H9 (cell line): ENCODE results near the gene IER2. TPM values are rescaled to one million over a fixed set of nuclear protein-coding genes. Genes with fewer than 3 reads are reported as not detected.

Experiments used
- DNase-seq: peaks from one replicate; pipeline ENCODE4 v3.0.0-alpha.2; 2017
- H2AFZ ChIP-seq: one replicate; pipeline ENCODE4 v1.6.1; 2013; ENCODE audit warnings: mild to moderate bottlenecking, low read length, control low read depth, moderate library complexity
- H2AK5ac ChIP-seq: 2 replicates; pipeline ENCODE4 v1.6.1; 2013; ENCODE audit warnings: low read length, control low read depth, mixed read lengths; ENCODE audit not compliant: insufficient read length
- H2BK120ac ChIP-seq: one replicate; pipeline ENCODE4 v1.6.1; 2013; ENCODE audit warnings: low read depth, mild to moderate bottlenecking, low read length, control low read depth, inconsistent platforms; ENCODE audit not compliant: poor library complexity, severe bottlenecking
- H2BK12ac ChIP-seq: 2 replicates; pipeline ENCODE4 v1.6.1; 2013; ENCODE audit warnings: low read length, control low read depth, mixed read lengths, low read depth; ENCODE audit not compliant: insufficient read length
- H2BK15ac ChIP-seq: 2 replicates; pipeline ENCODE4 v1.6.1; 2013; ENCODE audit warnings: low read depth, low read length, control low read depth
- H2BK20ac ChIP-seq: one replicate; pipeline ENCODE4 v1.6.1; 2013; ENCODE audit warnings: low read depth, mild to moderate bottlenecking, low read length, control low read depth, inconsistent platforms; ENCODE audit not compliant: poor library complexity, severe bottlenecking
- H2BK5ac ChIP-seq: 2 replicates; pipeline ENCODE4 v1.6.1; 2013; ENCODE audit warnings: low read length, control low read depth, mixed read lengths; ENCODE audit not compliant: insufficient read length
- H3K14ac ChIP-seq: 2 replicates; pipeline ENCODE4 v1.6.1; 2013; ENCODE audit warnings: low read length, control low read depth; ENCODE audit not compliant: insufficient read depth
- H3K18ac ChIP-seq: 2 replicates; pipeline ENCODE4 v1.6.1; 2013; ENCODE audit warnings: low read depth, mild to moderate bottlenecking, mixed read lengths, low read length, control low read depth; ENCODE audit not compliant: insufficient read length
- H3K23ac ChIP-seq: 2 replicates; pipeline ENCODE4 v1.6.1; 2013; ENCODE audit warnings: low read length, control low read depth, mixed read lengths, low read depth; ENCODE audit not compliant: insufficient read length
- H3K23me2 ChIP-seq: 2 replicates; pipeline ENCODE4 v1.6.1; 2013; ENCODE audit warnings: low read depth, mild to moderate bottlenecking, mixed read lengths, low read length, control low read depth; ENCODE audit not compliant: insufficient read length, poor library complexity, severe bottlenecking
- H3K27ac ChIP-seq: 2 replicates; pipeline ENCODE4 v1.5.1; 2013; ENCODE audit warnings: low read length, control low read depth, mixed read lengths, low read depth; ENCODE audit not compliant: insufficient read length
- H3K27me3 ChIP-seq: 2 replicates; pipeline ENCODE4 v1.6.1; 2013; ENCODE audit warnings: low read length, control low read depth, inconsistent platforms; ENCODE audit not compliant: insufficient read depth
- H3K4ac ChIP-seq: 2 replicates; pipeline ENCODE4 v1.6.1; 2013; ENCODE audit warnings: low read depth, mild to moderate bottlenecking, control low read depth, inconsistent platforms, low read length, moderate library complexity
- H3K4me1 ChIP-seq: 2 replicates; pipeline ENCODE4 v1.6.1; 2013; ENCODE audit warnings: low read length, control low read depth, inconsistent platforms; ENCODE audit not compliant: insufficient read depth
- H3K4me2 ChIP-seq: 2 replicates; pipeline ENCODE4 v1.6.1; 2013; ENCODE audit warnings: low read length, control low read depth, mixed read lengths; ENCODE audit not compliant: insufficient read length, insufficient read depth
- H3K56ac ChIP-seq: 2 replicates; pipeline ENCODE4 v1.6.1; 2013; ENCODE audit warnings: low read depth, mild to moderate bottlenecking, mixed read lengths, low read length, control low read depth; ENCODE audit not compliant: insufficient read length
- H3K79me1 ChIP-seq: 2 replicates; pipeline ENCODE4 v1.6.1; 2013; ENCODE audit warnings: low read depth, mild to moderate bottlenecking, moderate library complexity, low read length, control low read depth, inconsistent platforms; ENCODE audit not compliant: insufficient read depth, poor library complexity, severe bottlenecking
- H3K79me2 ChIP-seq: 2 replicates; pipeline ENCODE4 v1.6.1; 2013; ENCODE audit warnings: low read length, control low read depth, inconsistent platforms; ENCODE audit not compliant: insufficient read depth
- H3K9ac ChIP-seq: 2 replicates; pipeline ENCODE4 v1.6.1; 2013; ENCODE audit warnings: low read length, control low read depth, mixed read lengths; ENCODE audit not compliant: insufficient read length; ENCODE audit errors: extremely low read depth
- H3K9me3 ChIP-seq: one replicate; pipeline ENCODE4 v1.6.1; 2013; ENCODE audit warnings: low read depth, low read length, inconsistent platforms; ENCODE audit not compliant: control insufficient read depth
- H3T11ph ChIP-seq: one replicate; pipeline ENCODE4 v1.6.1; 2013; ENCODE audit warnings: mild to moderate bottlenecking, low read length, control low read depth, inconsistent platforms
- H4K20me1 ChIP-seq: one replicate; pipeline ENCODE4 v1.6.1; 2013; ENCODE audit not compliant: control insufficient read depth, insufficient read length, insufficient read depth
- H4K5ac ChIP-seq: 2 replicates; pipeline ENCODE4 v1.6.1; 2013; ENCODE audit warnings: low read depth, mild to moderate bottlenecking, mixed read lengths, low read length, control low read depth; ENCODE audit not compliant: insufficient read length
- H4K8ac ChIP-seq: replicated peaks from 2 replicates; pipeline ENCODE4 v1.6.1; 2013; ENCODE audit warnings: low read length, control low read depth, mixed read lengths, low read depth; ENCODE audit not compliant: insufficient read length
- H4K91ac ChIP-seq: 2 replicates; pipeline ENCODE4 v1.6.1; 2013; ENCODE audit warnings: low read depth, mild to moderate bottlenecking, moderate library complexity, mixed read lengths, low read length, control low read depth; ENCODE audit not compliant: insufficient read length
- H3K27ac Mint-ChIP-seq, 3 experiments: 2 replicates in 2 of 3; 3 replicates in 1 of 3; pipeline ENCODE4 v1.8.0; 2020 to 2021; ENCODE audit warnings: mixed read lengths in 3 of 3, mild to moderate bottlenecking in 1 of 3, moderate library complexity in 1 of 3
- H3K27me3 Mint-ChIP-seq: 2 replicates; pipeline ENCODE4 v1.8.0; 2021; ENCODE audit warnings: low read depth, mild to moderate bottlenecking, moderate library complexity, mixed read lengths
- H3K36me3 Mint-ChIP-seq, 3 experiments: 2 replicates in 2 of 3; 3 replicates in 1 of 3; pipeline ENCODE4 v1.8.0; 2020 to 2021; ENCODE audit warnings: low read depth in 3 of 3, mixed read lengths in 3 of 3; ENCODE audit not compliant: insufficient read depth in 1 of 3
- H3K4me1 Mint-ChIP-seq, 2 experiments: 2 replicates each; pipeline ENCODE4 v1.8.0; 2020; ENCODE audit warnings: mixed read lengths in 2 of 2
- H3K4me3 Mint-ChIP-seq, 2 experiments: 2 replicates in 1 of 2; 3 replicates in 1 of 2; pipeline ENCODE4 v1.8.0; 2020 to 2021; ENCODE audit warnings: mild to moderate bottlenecking in 2 of 2, mixed read lengths in 2 of 2, moderate library complexity in 1 of 2
- H3K9me3 Mint-ChIP-seq, 2 experiments: 2 replicates in 1 of 2; 3 replicates in 1 of 2; pipeline ENCODE4 v1.8.0; 2020; ENCODE audit warnings: mild to moderate bottlenecking in 2 of 2, mixed read lengths in 2 of 2, moderate library complexity in 1 of 2
- WGBS: extraction: QIAGEN DNeasy Blood & Tissue Kit; methylation state at CpG from one replicate; pipeline ENCODE4 v1.1.7; 2013; ENCODE audit warnings: missing lambda C conversion rate, low lambda C conversion rate, mixed read lengths; ENCODE audit not compliant: insufficient read length; ENCODE audit errors: extremely low coverage; 5-methylcytosine and 5-hydroxymethylcytosine counted together
- total RNA-seq: library from RNA; stranded (reverse); gene quantifications from 2 replicates; pipeline ENCODE4 v1.2.1, GENCODE V29; 2021
- TF ChIP-seq, protein P1 (sequence below): fragments of 200-600 bp; sonication (generic); conservative IDR thresholded peaks from 3 replicates; pipeline ENCODE4 v1.8.0; 2021; ENCODE audit warnings: antibody characterized with exemption, mild to moderate bottlenecking

IER2 gene
- total RNA-seq, 1 experiment from 2014 or later: 160 TPM

DNA sequence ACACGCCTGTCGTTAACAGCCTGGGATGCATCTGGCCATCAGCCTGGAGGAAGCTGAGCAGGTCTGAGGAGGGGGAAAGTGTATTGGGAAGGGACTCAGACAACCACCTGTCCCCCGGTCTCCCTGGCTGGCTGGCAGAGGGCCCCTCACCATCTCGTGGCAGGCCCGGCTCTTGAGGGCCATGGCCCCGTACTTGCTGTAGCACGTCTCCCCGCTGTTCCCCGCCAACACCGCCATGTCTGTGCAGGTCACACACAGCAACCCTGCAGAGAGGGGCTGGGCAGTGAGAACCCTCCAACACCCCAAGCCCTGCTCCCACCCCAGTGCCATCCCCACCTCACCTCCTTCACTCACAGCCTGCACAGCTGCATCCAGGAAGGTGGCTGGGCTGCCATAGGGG is 37.7 kb upstream of the IER2 start:
- no peak for DNase-seq
- Histone ChIP-seq H2AK5ac (no peak overlapping the region), H2AFZ (no peak overlapping the region), H3K4me1 (no peaks in the 10 kb centered on the region), H3K27ac (no peak overlapping the region), H3K4ac (no peak overlapping the region), H4K5ac (no peak overlapping the region), H3K9ac (no peak overlapping the region), H3K18ac (no peak overlapping the region), H3K79me1 (no peaks in the 10 kb centered on the region), H2BK12ac (no peak overlapping the region), H3K79me2 (peaks cover 7% of the 10 kb centered on the region; the same call in 1 of the 2 replicates), H3K4me2 (no peak overlapping the region), H3K27me3 (no peaks in the 10 kb centered on the region), H3K9me3 (no peaks in the 10 kb centered on the region), H2BK15ac (no peak overlapping the region), H3K56ac (no peak overlapping the region), H3K14ac (no peak overlapping the region), H2BK120ac (no peak overlapping the region), H4K8ac (no peak overlapping the region), H3K23me2 (peaks cover 7% of the 10 kb centered on the region), H4K91ac (no peak overlapping the region), H3K23ac (no peak overlapping the region), H2BK5ac (no peak overlapping the region), H2BK20ac (no peak overlapping the region), H4K20me1 (no peaks in the 10 kb centered on the region), H3T11ph (no peak overlapping the region)
- peaks cover 12 to 49% (median 38%) of the 10 kb centered on the region in 3 experiments; a peak in 6 of 7 replicates for H3K36me3 Mint-ChIP-seq
- TF ChIP-seq, protein P1, sequence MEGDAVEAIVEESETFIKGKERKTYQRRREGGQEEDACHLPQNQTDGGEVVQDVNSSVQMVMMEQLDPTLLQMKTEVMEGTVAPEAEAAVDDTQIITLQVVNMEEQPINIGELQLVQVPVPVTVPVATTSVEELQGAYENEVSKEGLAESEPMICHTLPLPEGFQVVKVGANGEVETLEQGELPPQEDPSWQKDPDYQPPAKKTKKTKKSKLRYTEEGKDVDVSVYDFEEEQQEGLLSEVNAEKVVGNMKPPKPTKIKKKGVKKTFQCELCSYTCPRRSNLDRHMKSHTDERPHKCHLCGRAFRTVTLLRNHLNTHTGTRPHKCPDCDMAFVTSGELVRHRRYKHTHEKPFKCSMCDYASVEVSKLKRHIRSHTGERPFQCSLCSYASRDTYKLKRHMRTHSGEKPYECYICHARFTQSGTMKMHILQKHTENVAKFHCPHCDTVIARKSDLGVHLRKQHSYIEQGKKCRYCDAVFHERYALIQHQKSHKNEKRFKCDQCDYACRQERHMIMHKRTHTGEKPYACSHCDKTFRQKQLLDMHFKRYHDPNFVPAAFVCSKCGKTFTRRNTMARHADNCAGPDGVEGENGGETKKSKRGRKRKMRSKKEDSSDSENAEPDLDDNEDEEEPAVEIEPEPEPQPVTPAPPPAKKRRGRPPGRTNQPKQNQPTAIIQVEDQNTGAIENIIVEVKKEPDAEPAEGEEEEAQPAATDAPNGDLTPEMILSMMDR: no peak
- H3K27me3 Mint-ChIP-seq: no peaks in the 10 kb centered on the region
- no CpG with 5 or more reads among the region's 10 CpGs for WGBS
- H3K27ac Mint-ChIP-seq: no peak overlapping the region
- peaks cover 0 to 1% of the 10 kb centered on the region in 2 experiments; a peak in 2 of 5 replicates for H3K9me3 Mint-ChIP-seq
- H3K4me1 Mint-ChIP-seq: peaks cover 11 to 13% of the 10 kb centered on the region in 2 experiments
- no peak overlapping the region for H3K4me3 Mint-ChIP-seq
